ENCODE data around the gene NDUFC2. TPM values are rescaled to one million over a fixed set of nuclear protein-coding genes. Genes with fewer than 3 reads are reported as not detected.
"Not testable (repeated sequence)": the region's sequence is repeated elsewhere in the genome, so short reads cannot be mapped to it uniquely, and the experiment has no call there.

NDUFC2 gene
- total RNA-seq, 1 experiment from 2014 or later = 100 TPM

DNA sequence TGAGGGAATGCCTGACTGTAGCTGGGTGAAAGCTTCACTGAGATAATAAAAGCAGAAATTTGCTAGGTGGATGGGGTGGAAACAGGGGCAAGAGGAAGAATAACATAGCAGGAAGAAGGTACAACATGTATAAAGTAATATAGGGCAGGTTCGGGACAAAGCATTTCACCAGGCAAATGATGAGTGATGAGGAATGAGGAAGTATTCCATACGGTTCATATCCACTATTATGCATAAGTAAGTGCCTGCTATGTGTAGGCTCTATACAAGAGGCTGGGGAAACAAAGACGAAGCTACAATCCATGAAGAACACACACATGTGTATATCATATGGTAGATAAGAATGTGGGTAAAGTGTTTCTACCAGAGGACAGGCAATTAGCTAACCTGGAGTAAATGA, 7.9 kb downstream of the NDUFC2 start:
- no peak overlapping the region for H3K4me3 ChIP-seq
- H3K4me1 ChIP-seq (replicated peaks) = no peaks in the 10 kb centered on the region
- H3K27ac ChIP-seq = no peak overlapping the region
- no peaks in the 10 kb centered on the region for H3K27me3 ChIP-seq (replicated peaks)
- H3K36me3 ChIP-seq = peaks cover 31% of the 10 kb centered on the region
- no peak for DNase-seq (ENCODE audit: low read depth in 1 of 2, low spot score in 2 of 2)
- no peaks in the 10 kb centered on the region for H3K9me3 ChIP-seq (replicated peaks)

DNA sequence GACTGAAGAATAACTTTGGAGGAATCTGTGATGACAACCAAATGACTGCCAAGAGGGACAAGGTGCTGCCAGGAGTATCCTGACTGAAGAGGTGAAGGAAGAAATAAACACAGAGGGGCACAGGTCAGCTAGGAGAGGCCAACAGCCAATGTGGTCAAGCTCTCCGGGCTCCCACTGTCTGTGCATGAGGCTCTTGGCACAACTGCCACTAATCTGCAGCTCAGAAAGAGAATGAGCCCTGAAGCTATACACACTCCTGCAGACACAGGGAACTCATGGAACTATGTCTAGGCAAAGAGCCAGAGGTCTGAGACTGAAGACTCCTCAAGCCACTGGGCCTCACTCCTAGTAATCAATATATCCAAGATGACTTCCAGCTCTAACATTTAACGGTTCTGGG, 9.0 kb downstream of the NDUFC2 start:
- peaks cover 27% of the 10 kb centered on the region for H3K36me3 ChIP-seq
- no peaks in the 10 kb centered on the region for H3K9me3 ChIP-seq (replicated peaks)
- no peaks in the 10 kb centered on the region for H3K27me3 ChIP-seq (replicated peaks)
- no peak for DNase-seq (ENCODE audit: low read depth in 1 of 2, low spot score in 2 of 2)
- no peak overlapping the region for H3K27ac ChIP-seq
- H3K4me1 ChIP-seq (replicated peaks) = no peaks in the 10 kb centered on the region
- no peak overlapping the region for H3K4me3 ChIP-seq

DNA sequence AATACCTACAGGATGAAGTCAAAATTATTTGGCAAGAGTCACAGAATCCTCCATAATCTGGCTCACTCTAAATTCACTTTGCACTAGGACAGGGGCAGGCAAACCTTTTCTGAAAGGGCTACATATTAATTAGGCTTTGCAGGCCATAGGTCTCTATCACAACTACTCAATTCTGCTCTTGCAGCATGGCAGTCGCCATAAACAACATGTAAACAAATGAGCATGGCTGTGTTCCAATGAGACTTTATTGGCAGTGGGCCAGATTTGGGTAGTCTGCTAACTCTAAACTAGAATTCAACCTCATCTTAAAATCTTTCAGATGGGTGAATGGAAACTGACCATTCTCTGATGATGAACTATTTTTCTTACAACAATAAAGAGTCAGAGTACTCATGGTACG, 10.2 kb downstream of the NDUFC2 start:
- Histone ChIP-seq H3K4me1 (replicated peaks) (no peaks in the 10 kb centered on the region), H3K36me3 (peaks cover 27% of the 10 kb centered on the region), H3K4me3 (no peak overlapping the region), H3K27me3 (replicated peaks) (no peaks in the 10 kb centered on the region), H3K27ac (no peak overlapping the region), H3K9me3 (replicated peaks) (no peaks in the 10 kb centered on the region)
- DNase-seq (ENCODE audit: low read depth in 1 of 2, low spot score in 2 of 2) = no peak

DNA sequence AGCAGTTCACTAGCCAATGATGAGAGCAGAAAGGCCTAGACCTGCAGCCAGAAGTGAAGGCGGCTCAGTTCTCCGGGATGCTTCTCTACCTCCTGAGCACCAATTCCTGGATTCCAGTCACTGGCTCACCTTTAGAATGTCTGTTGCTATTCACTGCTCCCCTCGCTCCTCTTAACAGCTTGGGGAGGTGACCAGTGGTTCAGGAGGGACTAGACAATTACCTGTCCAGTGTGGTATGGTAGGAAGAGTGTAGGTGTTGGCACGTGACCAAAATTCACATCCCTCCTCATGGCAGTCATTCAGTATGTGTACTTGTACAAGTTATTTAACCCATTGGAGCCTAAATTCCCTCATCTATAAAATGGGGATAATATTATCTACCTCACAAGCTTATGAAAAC, 12.0 kb downstream of the NDUFC2 start:
- no peaks in the 10 kb centered on the region for H3K4me1 ChIP-seq (replicated peaks)
- H3K36me3 ChIP-seq = peaks cover 27% of the 10 kb centered on the region
- no peak overlapping the region for H3K27ac ChIP-seq
- H3K9me3 ChIP-seq (replicated peaks) = no peaks in the 10 kb centered on the region
- DNase-seq (ENCODE audit: low read depth in 1 of 2, low spot score in 2 of 2) = no peak
- no peaks in the 10 kb centered on the region for H3K27me3 ChIP-seq (replicated peaks)
- H3K4me3 ChIP-seq = no peak overlapping the region

DNA sequence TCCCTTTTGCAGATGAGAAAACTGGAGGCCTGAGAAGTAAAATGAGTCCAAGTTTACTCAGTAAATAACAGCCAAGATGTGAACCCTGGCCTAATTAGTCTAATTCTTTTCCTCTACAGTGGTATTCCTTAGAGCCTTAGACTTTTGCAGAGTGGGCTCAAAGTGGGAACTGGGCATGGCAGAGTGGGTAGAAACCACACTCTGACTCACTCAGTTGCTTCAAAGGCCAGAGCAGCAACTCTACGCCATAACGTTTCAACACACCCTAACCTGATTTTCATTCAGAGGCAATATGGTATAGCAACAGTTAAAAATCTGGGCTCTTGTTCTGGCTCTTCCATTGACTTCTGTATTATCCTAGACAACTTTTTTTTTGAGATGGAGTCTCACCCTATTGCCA, 13.2 kb downstream of the NDUFC2 start:
- H3K4me1 ChIP-seq (replicated peaks) = no peaks in the 10 kb centered on the region
- H3K4me3 ChIP-seq = no peak overlapping the region
- H3K9me3 ChIP-seq (replicated peaks) = no peaks in the 10 kb centered on the region
- H3K27me3 ChIP-seq (replicated peaks) = no peaks in the 10 kb centered on the region
- H3K27ac ChIP-seq = no peak overlapping the region
- no peak for DNase-seq (ENCODE audit: low read depth in 1 of 2, low spot score in 2 of 2)
- H3K36me3 ChIP-seq = peaks cover 22% of the 10 kb centered on the region

DNA sequence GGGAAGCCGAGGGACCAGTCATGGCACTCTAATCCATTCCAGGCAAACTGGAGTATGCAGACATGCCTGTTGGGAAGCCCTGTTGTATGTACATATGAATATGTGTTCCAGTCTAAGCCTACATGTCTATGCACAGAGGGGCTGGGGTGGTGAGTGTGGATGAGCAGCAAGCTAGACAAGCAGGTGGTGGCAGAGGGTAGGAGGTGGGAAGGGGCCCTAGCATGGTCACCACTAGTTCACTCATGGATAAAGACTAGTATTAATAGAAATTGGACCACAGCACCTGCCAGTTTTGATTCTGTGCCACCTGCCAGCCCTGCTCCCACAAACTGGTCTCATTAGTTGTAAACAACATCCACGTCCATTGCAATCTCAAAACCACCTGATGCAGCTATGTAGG, 14.5 kb downstream of the NDUFC2 start:
- no peak for DNase-seq (ENCODE audit: low read depth in 1 of 2, low spot score in 2 of 2)
- no peaks in the 10 kb centered on the region for H3K4me1 ChIP-seq (replicated peaks)

DNA sequence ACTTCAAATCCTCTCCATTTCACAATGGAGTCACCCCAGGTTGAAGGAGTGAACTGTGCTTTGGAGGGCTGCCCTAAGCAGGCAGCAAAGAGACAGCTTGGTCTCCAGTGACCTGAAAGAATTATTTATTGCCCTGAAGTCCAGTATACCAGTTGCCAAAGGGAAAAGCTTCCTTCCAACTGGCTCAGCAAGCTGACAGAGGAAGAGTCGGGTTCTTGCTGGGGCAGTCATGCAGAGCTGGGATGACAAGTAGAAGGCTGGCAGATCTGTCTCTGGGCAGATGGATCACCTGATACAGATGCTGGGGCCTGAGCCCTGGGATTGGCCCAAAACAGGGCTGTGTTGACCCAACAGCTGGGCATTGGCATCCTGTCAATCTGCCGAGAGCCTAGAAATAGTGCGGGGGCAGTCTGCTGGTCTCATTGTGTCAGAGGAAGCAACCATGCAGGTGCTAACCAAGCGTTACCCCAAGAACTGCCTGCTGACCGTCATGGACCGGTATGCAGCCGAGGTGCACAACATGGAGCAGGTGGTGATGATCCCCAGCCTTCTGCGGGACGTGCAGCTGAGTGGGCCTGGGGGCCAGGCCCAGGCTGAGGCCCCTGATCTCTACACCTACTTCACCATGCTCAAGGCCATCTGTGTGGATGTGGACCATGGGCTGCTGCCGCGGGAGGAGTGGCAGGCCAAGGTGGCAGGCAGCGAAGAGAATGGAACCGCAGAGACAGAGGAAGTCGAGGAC, 16.1 kb downstream of the NDUFC2 start, which contains the start of gene THRSP:
Gene THRSP (plus strand): TSS at position 422 of the 742 bp plus-strand sequence. CDS start 21 bp downstream, at position 443.
- H3K9me3 ChIP-seq (replicated peaks) = no peaks in the 10 kb centered on the region
- no peaks in the 10 kb centered on the region for H3K4me1 ChIP-seq (replicated peaks)
- H3K4me3 ChIP-seq = no peak within 1 kb of the TSS
- H3K27ac ChIP-seq = no peak within 1 kb of the TSS
- no peaks in the 10 kb centered on the region for H3K27me3 ChIP-seq (replicated peaks)
- peaks cover 9% of the 10 kb centered on the region for H3K36me3 ChIP-seq
- no peak for DNase-seq (ENCODE audit: low read depth in 1 of 2, low spot score in 2 of 2)

More for the DNA sequence above, 14.5 kb downstream of the NDUFC2 start:
- Histone ChIP-seq H3K36me3 (peaks cover 17% of the 10 kb centered on the region), H3K9me3 (replicated peaks) (no peaks in the 10 kb centered on the region), H3K27ac (no peak overlapping the region), H3K4me3 (no peak overlapping the region), H3K27me3 (replicated peaks) (no peaks in the 10 kb centered on the region)

DNA sequence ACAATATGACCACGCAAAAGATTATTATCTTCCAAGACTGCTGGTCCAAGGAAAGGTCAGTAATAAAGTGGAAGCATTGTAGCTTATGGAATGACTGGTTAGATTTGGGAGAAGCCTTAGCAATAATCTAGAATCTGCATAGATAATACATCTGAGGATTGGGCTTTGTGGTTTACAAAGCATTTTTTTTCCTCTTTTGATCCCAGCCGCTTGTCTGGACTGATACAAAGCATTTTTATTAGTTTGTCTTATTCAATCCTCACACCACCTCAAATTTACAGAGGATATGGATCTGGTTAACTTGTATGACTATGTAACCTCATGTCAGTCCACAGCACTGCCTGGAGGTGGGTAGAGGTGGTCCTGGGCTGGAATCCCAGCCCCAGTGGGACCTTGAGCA, 17.0 kb downstream of the NDUFC2 start:
- Histone ChIP-seq H3K4me3 (no peak overlapping the region), H3K36me3 (peaks cover 6% of the 10 kb centered on the region), H3K4me1 (replicated peaks) (no peaks in the 10 kb centered on the region), H3K9me3 (replicated peaks) (no peaks in the 10 kb centered on the region), H3K27me3 (replicated peaks) (no peaks in the 10 kb centered on the region), H3K27ac (no peak overlapping the region)
- DNase-seq (ENCODE audit: low read depth in 1 of 2, low spot score in 2 of 2) = no peak

DNA sequence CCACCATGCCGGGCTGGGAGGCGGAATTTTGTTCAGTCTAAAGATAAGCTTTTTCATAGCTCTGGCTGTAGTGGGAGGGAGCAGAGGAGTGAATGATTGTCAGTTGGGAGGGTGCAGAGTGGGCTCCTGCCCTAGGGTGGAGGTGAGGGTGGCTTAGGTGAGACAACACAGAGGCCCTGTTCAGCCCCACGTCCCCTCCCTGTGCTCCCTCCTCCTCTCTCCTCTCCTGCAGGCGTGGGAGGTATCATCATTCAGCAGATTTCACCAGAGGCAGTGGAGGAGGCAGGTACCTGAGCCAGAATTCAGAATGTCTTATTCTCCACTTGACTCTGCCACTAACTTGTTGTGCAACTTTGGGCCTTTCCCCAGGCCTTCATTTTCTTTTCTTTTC, 17.7 kb downstream of the NDUFC2 start:
- Histone ChIP-seq H3K4me3 (no peak overlapping the region), H3K36me3 (no peaks in the 10 kb centered on the region), H3K27me3 (replicated peaks) (no peaks in the 10 kb centered on the region), H3K27ac (no peak overlapping the region), H3K4me1 (replicated peaks) (no peaks in the 10 kb centered on the region), H3K9me3 (replicated peaks) (no peaks in the 10 kb centered on the region)
- DNase-seq (ENCODE audit: low read depth in 1 of 2, low spot score in 2 of 2) = no peak

DNA sequence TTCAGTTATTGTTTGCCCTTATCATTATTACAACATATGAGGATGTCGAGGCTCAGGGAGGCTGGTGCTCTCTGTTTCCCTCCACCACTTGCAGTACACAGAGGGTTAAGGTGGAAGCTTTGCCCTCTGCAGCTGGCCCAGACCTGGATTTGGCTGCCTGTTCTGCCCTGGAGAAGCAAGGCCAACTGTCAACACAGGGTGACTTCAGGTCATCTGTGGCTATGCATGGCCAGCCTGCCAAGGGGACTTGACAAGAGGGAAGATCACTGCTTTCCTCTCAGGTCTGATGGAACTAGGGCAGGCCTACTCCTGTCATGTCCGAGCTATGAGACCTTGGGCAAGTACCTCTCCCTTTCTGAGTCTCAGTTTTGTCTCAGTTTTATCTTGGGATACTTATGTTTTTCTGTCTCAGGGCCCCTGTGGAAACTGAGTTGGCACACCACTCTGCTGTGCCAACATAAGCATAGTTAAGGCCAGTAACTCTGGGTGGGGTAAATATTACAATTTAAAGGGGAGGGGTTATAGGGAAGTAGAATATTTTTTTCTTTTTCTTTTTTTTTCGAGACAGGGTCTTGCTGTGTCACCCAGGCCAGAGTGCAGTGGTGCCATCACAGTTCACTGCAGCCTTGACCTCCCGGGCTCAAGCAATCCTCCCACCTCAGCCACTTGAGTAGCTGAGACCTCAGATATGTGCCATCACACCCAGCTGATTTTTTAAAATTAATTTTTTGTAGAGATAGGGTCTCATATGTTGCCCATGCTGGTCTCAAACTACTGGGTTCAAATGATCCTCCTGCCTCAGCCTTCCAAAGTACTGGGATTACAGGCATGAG, 18.4 kb downstream of the NDUFC2 start:
- no peak overlapping the region for H3K4me3 ChIP-seq
- H3K27ac ChIP-seq = no peak overlapping the region
- no peaks in the 10 kb centered on the region for H3K36me3 ChIP-seq
- DNase-seq (ENCODE audit: low read depth in 1 of 2, low spot score in 2 of 2) = no peak
- H3K9me3 ChIP-seq (replicated peaks) = no peaks in the 10 kb centered on the region
- H3K27me3 ChIP-seq (replicated peaks) = no peaks in the 10 kb centered on the region
- no peaks in the 10 kb centered on the region for H3K4me1 ChIP-seq (replicated peaks)

DNA sequence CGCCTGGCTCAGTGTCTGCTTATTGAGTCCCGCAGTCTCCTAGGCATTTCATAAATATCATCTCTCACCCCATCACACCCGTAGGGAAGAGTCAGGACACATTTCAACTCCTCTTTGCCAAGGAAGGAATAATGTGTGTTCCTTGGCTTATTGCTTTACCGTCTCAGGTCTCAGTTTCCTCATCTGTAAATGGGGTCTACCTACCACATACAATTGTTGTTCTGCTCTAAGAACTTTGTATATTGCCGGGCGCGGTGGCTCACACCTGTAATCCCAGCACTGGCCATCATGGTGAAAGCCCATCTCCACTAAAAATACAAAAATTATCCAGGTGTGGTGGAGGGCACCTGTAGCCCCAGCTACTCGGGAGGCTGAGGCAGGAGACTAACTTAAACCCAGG, 19.1 kb downstream of the NDUFC2 start:
- H3K27ac ChIP-seq = no peak overlapping the region

DNA sequence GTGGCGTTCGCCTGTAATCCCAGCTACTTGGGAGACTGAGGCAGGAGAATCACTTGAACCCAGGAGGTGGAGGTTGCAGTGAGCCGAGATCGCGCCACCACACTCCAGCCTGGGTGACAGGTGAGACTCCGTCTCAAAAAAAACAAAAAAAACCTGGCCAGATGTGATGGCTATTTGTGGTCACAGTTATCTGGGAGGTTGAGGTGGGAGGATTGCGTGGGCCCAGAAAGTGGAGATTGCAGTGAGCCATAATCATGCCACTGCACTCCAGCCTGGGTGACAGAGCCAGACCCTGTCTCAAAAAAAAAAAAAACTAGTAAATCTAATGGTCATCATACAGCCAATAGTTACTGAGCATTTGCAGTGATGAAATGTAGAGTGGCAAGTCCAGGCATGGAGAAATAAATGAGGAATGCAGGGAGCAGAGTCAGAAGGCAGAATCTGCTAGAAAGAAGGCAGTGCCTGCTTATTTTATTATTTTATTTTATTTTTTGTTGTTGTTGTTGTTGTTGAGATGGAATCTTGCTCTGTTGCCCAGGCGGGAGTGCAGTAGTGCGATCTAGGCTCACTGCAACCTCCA, 19.8 kb downstream of the NDUFC2 start:
- not testable (repeated sequence) for H3K4me3 ChIP-seq; H3K27ac ChIP-seq; H3K9me3 ChIP-seq (replicated peaks); H3K27me3 ChIP-seq (replicated peaks); H3K4me1 ChIP-seq (replicated peaks); H3K36me3 ChIP-seq; DNase-seq (ENCODE audit: low read depth in 1 of 2, low spot score in 2 of 2)

More for the DNA sequence above, 19.1 kb downstream of the NDUFC2 start:
- no peak for DNase-seq (ENCODE audit: low read depth in 1 of 2, low spot score in 2 of 2)
- Histone ChIP-seq H3K9me3 (replicated peaks) (no peaks in the 10 kb centered on the region), H3K36me3 (no peaks in the 10 kb centered on the region), H3K27me3 (replicated peaks) (no peaks in the 10 kb centered on the region), H3K4me1 (replicated peaks) (no peaks in the 10 kb centered on the region), H3K4me3 (no peak overlapping the region)

DNA sequence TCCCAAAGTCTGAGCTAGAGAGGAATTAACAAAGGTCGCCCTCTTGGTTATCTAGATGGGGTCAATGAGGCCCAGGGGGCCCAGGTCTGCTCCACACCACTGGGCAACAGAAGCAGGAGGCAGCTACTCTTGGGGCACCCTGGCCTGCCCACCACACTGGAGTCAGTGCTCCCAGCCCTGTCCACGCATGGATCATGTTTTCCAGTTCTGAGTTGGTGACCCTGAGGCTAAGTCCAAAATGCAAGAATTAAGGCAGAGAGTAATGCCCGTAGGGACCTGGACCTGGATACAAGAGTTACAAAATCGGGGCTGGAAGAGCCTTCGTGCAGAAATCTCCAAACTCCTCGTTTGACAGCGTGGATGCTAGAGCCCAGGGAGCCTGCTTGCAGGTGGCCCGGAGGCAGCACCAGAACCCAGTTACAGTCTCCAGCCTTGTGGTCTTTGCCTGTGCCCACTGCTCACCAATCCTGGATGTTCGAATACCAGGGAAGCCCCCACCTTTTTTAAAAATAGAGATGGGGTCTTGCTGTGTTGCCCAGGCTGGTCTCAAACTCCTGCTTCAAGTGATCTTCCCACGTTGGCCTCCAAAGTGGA, 22.1 kb downstream of the NDUFC2 start:
- Histone ChIP-seq H3K36me3 (no peaks in the 10 kb centered on the region), H3K27ac (no peak overlapping the region), H3K4me3 (no peak overlapping the region), H3K27me3 (replicated peaks) (no peaks in the 10 kb centered on the region), H3K9me3 (replicated peaks) (no peaks in the 10 kb centered on the region), H3K4me1 (replicated peaks) (no peaks in the 10 kb centered on the region)
- no peak for DNase-seq (ENCODE audit: low read depth in 1 of 2, low spot score in 2 of 2)

DNA sequence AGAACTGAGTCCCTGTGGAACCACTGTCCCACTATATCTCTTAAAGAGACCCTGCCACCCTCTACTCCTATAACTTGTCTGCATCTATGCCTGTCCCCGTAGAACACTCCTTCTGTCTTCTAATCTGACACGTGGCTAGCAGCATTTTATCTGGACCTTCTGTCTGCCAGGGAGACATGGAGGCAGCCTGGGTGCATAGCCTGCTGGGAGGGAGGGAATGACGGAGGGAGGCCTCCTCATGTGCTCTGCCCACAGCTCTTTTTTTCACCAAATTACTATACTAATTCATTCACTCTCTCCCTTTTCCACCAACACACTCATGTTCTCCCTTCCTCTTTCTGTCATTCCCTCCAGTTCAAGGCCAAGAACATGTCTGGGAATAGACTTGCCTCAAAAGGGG, 23.6 kb downstream of the NDUFC2 start:
- H3K4me1 ChIP-seq (replicated peaks) = peaks cover 8% of the 10 kb centered on the region
- H3K9me3 ChIP-seq (replicated peaks) = no peaks in the 10 kb centered on the region
- H3K4me3 ChIP-seq = no peak overlapping the region
- DNase-seq (ENCODE audit: low read depth in 1 of 2, low spot score in 2 of 2) = no peak
- no peak overlapping the region for H3K27ac ChIP-seq
- H3K27me3 ChIP-seq (replicated peaks) = no peaks in the 10 kb centered on the region
- no peaks in the 10 kb centered on the region for H3K36me3 ChIP-seq

Measured in SJSA1 (cell line).